Endodermal cell (in vitro differentiated cells): ENCODE results near the gene ANKRD10. TPM values are rescaled to one million over a fixed set of nuclear protein-coding genes. Genes with fewer than 3 reads are reported as not detected.
A peak's percentile ranks its signal among the peaks of the same experiment; 100 is the strongest.

Source experiments
- DNase-seq: peaks from one replicate; pipeline ENCODE4 v3.0.0-alpha.2; 2017
- H3K27ac ChIP-seq: 2 replicates; pipeline ENCODE4 v1.5.1; 2013; ENCODE audit warnings: mild to moderate bottlenecking, low read depth, low read length, moderate library complexity
- H3K27me3 ChIP-seq: 2 replicates; pipeline ENCODE4 v1.6.1; 2013; ENCODE audit warnings: mild to moderate bottlenecking, low read length, moderate library complexity; ENCODE audit not compliant: insufficient read depth, control insufficient read depth, poor library complexity, severe bottlenecking
- H3K36me3 ChIP-seq: 2 replicates; pipeline ENCODE4 v1.7.0; 2013; ENCODE audit warnings: mild to moderate bottlenecking, low read length, moderate library complexity; ENCODE audit not compliant: control insufficient read depth, insufficient read depth
- H3K4me1 ChIP-seq: one replicate; pipeline ENCODE4 v1.7.0; 2013; ENCODE audit warnings: low read length; ENCODE audit not compliant: control insufficient read depth, insufficient read depth
- H3K4me3 ChIP-seq: 2 replicates; pipeline ENCODE4 v1.5.1; 2013; ENCODE audit warnings: mild to moderate bottlenecking, low read length, moderate library complexity
- H3K9ac ChIP-seq: 2 replicates; pipeline ENCODE4 v1.6.1; 2013; ENCODE audit warnings: mild to moderate bottlenecking, low read length, moderate library complexity; ENCODE audit not compliant: poor library complexity, severe bottlenecking; ENCODE audit errors: extremely low read depth
- H3K9me3 ChIP-seq: 2 replicates; pipeline ENCODE4 v1.6.1; 2013; ENCODE audit warnings: mild to moderate bottlenecking, low read length, moderate library complexity; ENCODE audit not compliant: control insufficient read depth
- H3K27ac Mint-ChIP-seq: 2 replicates; pipeline ENCODE4 v1.8.0; 2020; ENCODE audit warnings: mixed read lengths
- H3K27me3 Mint-ChIP-seq: 2 replicates; pipeline ENCODE4 v1.8.0; 2021; ENCODE audit warnings: mild to moderate bottlenecking, mixed read lengths; ENCODE audit not compliant: insufficient read depth
- H3K36me3 Mint-ChIP-seq: 2 replicates; pipeline ENCODE4 v1.8.0; 2020; ENCODE audit warnings: low read depth, mixed read lengths
- H3K4me1 Mint-ChIP-seq: 2 replicates; pipeline ENCODE4 v1.8.0; 2020; ENCODE audit warnings: mixed read lengths
- H3K4me3 Mint-ChIP-seq: 2 replicates; pipeline ENCODE4 v1.8.0; 2020; ENCODE audit warnings: mild to moderate bottlenecking, moderate library complexity, mixed read lengths
- H3K9me3 Mint-ChIP-seq: 2 replicates; pipeline ENCODE4 v1.8.0; 2020; ENCODE audit warnings: mild to moderate bottlenecking, mixed read lengths
- CTCF ChIP-seq: fragments of 200-600 bp; sonication (generic); conservative IDR thresholded peaks from 2 replicates; pipeline ENCODE4 v1.5.0; 2021; ENCODE audit warnings: antibody characterized with exemption, mild to moderate bottlenecking
- WGBS, 2 experiments: methylation state at CpG; one replicate each; pipeline versions ENCODE4 v1.1.5 to v1.1.7; 2013; ENCODE audit warnings: missing lambda C conversion rate in 2 of 2, mixed read lengths in 1 of 2; ENCODE audit not compliant: insufficient coverage in 1 of 2, insufficient read length in 1 of 2; 5-methylcytosine and 5-hydroxymethylcytosine counted together
- total RNA-seq, 2 donors: library from RNA; stranded (reverse); fragmentation: NEBNext Ultra II Directional in 1 of 2; extraction: Animal tissue kit (Norgen Biotek cat#: 25700) in 1 of 2; gene quantifications; 2 replicates in 1 of 2; 3 replicates in 1 of 2; pipeline ENCODE4 v1.2.1, GENCODE V29; 2021

Gene ANKRD10
- total RNA-seq, 2 donors from 2014 or later = 148 to 182 TPM

GRCh38 chr13:110832205-110832479 is 82.7 kb downstream of the ANKRD10 start:
- no peaks in the 10 kb centered on the region for H3K9me3 Mint-ChIP-seq
- no peaks in the 10 kb centered on the region for H3K36me3 Mint-ChIP-seq
- H3K4me3 Mint-ChIP-seq = no peak overlapping the region
- H3K9me3 ChIP-seq = no peaks in the 10 kb centered on the region
- DNase-seq = peak; percentile 17
- H3K9ac ChIP-seq = no peak overlapping the region
- TF ChIP-seq CTCF = no peak
- H3K36me3 ChIP-seq = no peaks in the 10 kb centered on the region
- H3K27me3 ChIP-seq = no peaks in the 10 kb centered on the region
- no peak overlapping the region for H3K27ac Mint-ChIP-seq
- H3K4me1 ChIP-seq = peaks cover 8% of the 10 kb centered on the region
- no peaks in the 10 kb centered on the region for H3K27me3 Mint-ChIP-seq
- no peak overlapping the region for H3K4me3 ChIP-seq
- no peak overlapping the region for H3K27ac ChIP-seq
- peaks cover 12% of the 10 kb centered on the region for H3K4me1 Mint-ChIP-seq
- WGBS, 2 experiments = 92 to 100% methylated on average over 1 to 3 of the region's 3 CpGs

- no peaks in the 10 kb centered on the region for H3K9me3 Mint-ChIP-seq
- WGBS, 2 experiments = 94 to 100% methylated on average over 1 to 14 of the region's 14 CpGs
- H3K27me3 ChIP-seq = no peaks in the 10 kb centered on the region
- peak; percentile 35 for DNase-seq
- no peak overlapping the region for H3K4me3 Mint-ChIP-seq
- no peaks in the 10 kb centered on the region for H3K27me3 Mint-ChIP-seq
- no peak overlapping the region for H3K27ac ChIP-seq
- no peak overlapping the region for H3K27ac Mint-ChIP-seq
- no peaks in the 10 kb centered on the region for H3K36me3 Mint-ChIP-seq
- TF ChIP-seq CTCF = no peak
- H3K9ac ChIP-seq = no peak overlapping the region
- H3K4me1 Mint-ChIP-seq = peaks cover 9% of the 10 kb centered on the region
- no peaks in the 10 kb centered on the region for H3K36me3 ChIP-seq
- H3K4me3 ChIP-seq = no peak overlapping the region
- H3K9me3 ChIP-seq = no peaks in the 10 kb centered on the region
- peaks cover 3% of the 10 kb centered on the region for H3K4me1 ChIP-seq
Observed at GRCh38 chr13:110831437-110832204, 83.2 kb downstream of the ANKRD10 start.

GRCh38 chr13:110830800-110831371 is 84.0 kb downstream of the ANKRD10 start:
- H3K27me3 Mint-ChIP-seq = no peaks in the 10 kb centered on the region
- H3K36me3 Mint-ChIP-seq = no peaks in the 10 kb centered on the region
- Histone ChIP-seq H3K9ac (no peak overlapping the region), H3K9me3 (no peaks in the 10 kb centered on the region), H3K4me3 (no peak overlapping the region), H3K27ac (no peak overlapping the region), H3K27me3 (no peaks in the 10 kb centered on the region), H3K36me3 (no peaks in the 10 kb centered on the region), H3K4me1 (no peaks in the 10 kb centered on the region)
- no peak overlapping the region for H3K4me3 Mint-ChIP-seq
- peaks cover 6% of the 10 kb centered on the region for H3K4me1 Mint-ChIP-seq
- 78 to 81% methylated on average over 1 to 16 of the region's 16 CpGs for WGBS, 2 experiments
- H3K9me3 Mint-ChIP-seq = no peaks in the 10 kb centered on the region
- peak; percentile 41 for DNase-seq
- no peak for TF ChIP-seq CTCF
- H3K27ac Mint-ChIP-seq = no peak overlapping the region
